ENCODE results near the gene XPNPEP2. TPM values are rescaled to one million over a fixed set of nuclear protein-coding genes. Genes with fewer than 3 reads are reported as not detected.

The XPNPEP2 gene
- total RNA-seq, 1 experiment from 2014 or later: not detected

DNA sequence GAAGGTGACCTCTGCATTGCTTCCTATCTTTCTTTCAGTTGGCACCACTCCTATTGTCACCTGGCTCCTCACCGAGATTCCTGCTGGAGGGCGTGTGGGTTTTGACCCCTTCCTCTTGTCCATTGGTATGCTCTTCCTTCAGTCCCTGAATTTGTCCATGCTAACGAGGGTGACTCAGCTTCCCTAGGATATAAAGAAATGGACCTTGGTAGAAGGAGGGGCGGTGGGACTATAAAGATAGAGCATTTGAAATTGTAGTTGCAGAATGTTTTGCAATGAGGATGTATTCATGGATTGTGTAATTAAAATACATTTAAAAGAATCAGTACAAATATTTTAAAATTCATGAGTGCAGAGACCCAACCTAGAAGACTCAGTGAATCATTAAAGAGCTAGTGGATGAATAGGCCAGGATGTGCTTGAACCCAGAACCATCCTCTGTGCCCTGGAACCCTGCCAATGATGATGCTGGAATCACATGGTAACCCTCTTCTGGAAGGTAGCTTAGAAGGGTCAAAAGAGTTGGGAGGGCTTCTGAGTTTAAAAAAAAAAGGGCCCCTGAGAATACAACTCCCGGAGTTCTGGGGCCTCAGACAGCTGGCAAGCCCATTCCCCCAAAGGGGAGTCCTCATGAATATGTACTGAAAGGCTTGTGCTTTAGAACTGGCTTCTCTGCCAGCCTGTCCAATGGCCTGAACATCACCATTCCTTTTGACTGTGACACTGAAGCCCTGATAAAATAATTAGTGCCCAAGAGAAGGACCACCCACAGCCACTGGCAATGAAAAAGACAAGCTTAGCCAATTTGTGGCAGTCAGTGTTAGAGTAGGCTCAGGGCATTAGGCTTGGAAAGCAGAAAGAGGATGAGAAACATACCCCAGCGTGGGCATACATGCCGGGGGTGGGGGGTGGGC lies 8.0 kb downstream of the XPNPEP2 start:
- Mint-ChIP-seq H3K36me3 (ENCODE audit: insufficient read depth, unreplicated experiment) (no peaks in the 10 kb centered on the region), H3K4me1 (ENCODE audit: low read depth, unreplicated experiment) (no peaks in the 10 kb centered on the region), H3K9me3 (ENCODE audit: low read depth, unreplicated experiment) (no peaks in the 10 kb centered on the region), H3K27me3 (ENCODE audit: unreplicated experiment) (peaks cover 55% of the 10 kb centered on the region), H3K27ac (ENCODE audit: unreplicated experiment) (no peak overlapping the region), H3K4me3 (ENCODE audit: low read depth, unreplicated experiment) (no peak overlapping the region)
- CTCF ChIA-PET: no interaction called here
- no peak for DNase-seq
- intact Hi-C loops (cut with micrococcal nuclease; ENCODE audit: unreplicated experiment): no loop called here
- no TSS peak for BruUV-seq (replicated peaks)
- TF ChIP-seq, protein P1, sequence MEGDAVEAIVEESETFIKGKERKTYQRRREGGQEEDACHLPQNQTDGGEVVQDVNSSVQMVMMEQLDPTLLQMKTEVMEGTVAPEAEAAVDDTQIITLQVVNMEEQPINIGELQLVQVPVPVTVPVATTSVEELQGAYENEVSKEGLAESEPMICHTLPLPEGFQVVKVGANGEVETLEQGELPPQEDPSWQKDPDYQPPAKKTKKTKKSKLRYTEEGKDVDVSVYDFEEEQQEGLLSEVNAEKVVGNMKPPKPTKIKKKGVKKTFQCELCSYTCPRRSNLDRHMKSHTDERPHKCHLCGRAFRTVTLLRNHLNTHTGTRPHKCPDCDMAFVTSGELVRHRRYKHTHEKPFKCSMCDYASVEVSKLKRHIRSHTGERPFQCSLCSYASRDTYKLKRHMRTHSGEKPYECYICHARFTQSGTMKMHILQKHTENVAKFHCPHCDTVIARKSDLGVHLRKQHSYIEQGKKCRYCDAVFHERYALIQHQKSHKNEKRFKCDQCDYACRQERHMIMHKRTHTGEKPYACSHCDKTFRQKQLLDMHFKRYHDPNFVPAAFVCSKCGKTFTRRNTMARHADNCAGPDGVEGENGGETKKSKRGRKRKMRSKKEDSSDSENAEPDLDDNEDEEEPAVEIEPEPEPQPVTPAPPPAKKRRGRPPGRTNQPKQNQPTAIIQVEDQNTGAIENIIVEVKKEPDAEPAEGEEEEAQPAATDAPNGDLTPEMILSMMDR (IDR thresholded peaks at IDR 0.05; ENCODE audit: unreplicated experiment): no peak

DNA sequence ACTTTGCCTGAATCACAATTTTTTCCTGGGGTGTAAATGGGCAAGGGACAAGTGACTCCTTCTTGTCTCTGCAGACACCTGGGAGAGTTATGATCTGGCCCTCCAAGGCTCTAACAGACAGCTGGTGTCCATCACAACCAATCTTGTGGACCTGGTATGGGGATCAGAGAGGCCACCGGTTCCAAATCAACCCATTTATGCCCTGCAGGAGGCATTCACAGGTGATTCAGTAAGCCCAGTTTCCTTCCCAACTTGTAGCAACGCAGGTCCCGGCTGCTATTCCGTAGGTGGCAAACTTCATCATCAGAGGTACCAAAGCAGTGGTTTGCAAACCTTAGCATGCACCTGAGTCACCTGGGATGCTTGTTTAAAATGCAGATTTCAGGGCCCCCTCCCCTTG lies 8.8 kb downstream of the XPNPEP2 start:
- H3K27me3 Mint-ChIP-seq (ENCODE audit: unreplicated experiment): peaks cover 55% of the 10 kb centered on the region
- no peaks in the 10 kb centered on the region for H3K4me1 Mint-ChIP-seq (ENCODE audit: low read depth, unreplicated experiment)
- CTCF ChIA-PET: no interaction called here
- no TSS peak for BruUV-seq (replicated peaks)
- DNase-seq: no peak
- intact Hi-C loops (cut with micrococcal nuclease; ENCODE audit: unreplicated experiment): no loop called here
- H3K9me3 Mint-ChIP-seq (ENCODE audit: low read depth, unreplicated experiment): no peaks in the 10 kb centered on the region
- no peak overlapping the region for H3K4me3 Mint-ChIP-seq (ENCODE audit: low read depth, unreplicated experiment)
- TF ChIP-seq, protein P1 (IDR thresholded peaks at IDR 0.05; ENCODE audit: unreplicated experiment): no peak
- H3K36me3 Mint-ChIP-seq (ENCODE audit: insufficient read depth, unreplicated experiment): no peaks in the 10 kb centered on the region
- H3K27ac Mint-ChIP-seq (ENCODE audit: unreplicated experiment): no peak overlapping the region

- intact Hi-C loops (cut with micrococcal nuclease; ENCODE audit: unreplicated experiment): no loop called here
- Mint-ChIP-seq H3K36me3 (ENCODE audit: insufficient read depth, unreplicated experiment) (no peaks in the 10 kb centered on the region), H3K4me3 (ENCODE audit: low read depth, unreplicated experiment) (no peak overlapping the region), H3K27ac (ENCODE audit: unreplicated experiment) (no peak overlapping the region), H3K4me1 (ENCODE audit: low read depth, unreplicated experiment) (no peaks in the 10 kb centered on the region), H3K9me3 (ENCODE audit: low read depth, unreplicated experiment) (no peaks in the 10 kb centered on the region), H3K27me3 (ENCODE audit: unreplicated experiment) (peaks cover 54% of the 10 kb centered on the region)
- CTCF ChIA-PET: no interaction called here
- TF ChIP-seq, protein P1 (IDR thresholded peaks at IDR 0.05; ENCODE audit: unreplicated experiment): no peak
- no peak for DNase-seq
- BruUV-seq (replicated peaks): no TSS peak
Observed at GRCh38 chrX:129748305-129748704, 9.5 kb downstream of the XPNPEP2 start.

- no peak for DNase-seq
- peaks cover 46% of the 10 kb centered on the region for H3K27me3 Mint-ChIP-seq (ENCODE audit: unreplicated experiment)
- TF ChIP-seq, protein P1 (IDR thresholded peaks at IDR 0.05; ENCODE audit: unreplicated experiment): no peak
- intact Hi-C loops (cut with micrococcal nuclease; ENCODE audit: unreplicated experiment): no loop called here
- no peak overlapping the region for H3K27ac Mint-ChIP-seq (ENCODE audit: unreplicated experiment)
- CTCF ChIA-PET: no interaction called here
- no TSS peak for BruUV-seq (replicated peaks)
- H3K36me3 Mint-ChIP-seq (ENCODE audit: insufficient read depth, unreplicated experiment): no peaks in the 10 kb centered on the region
- no peaks in the 10 kb centered on the region for H3K4me1 Mint-ChIP-seq (ENCODE audit: low read depth, unreplicated experiment)
- no peak overlapping the region for H3K4me3 Mint-ChIP-seq (ENCODE audit: low read depth, unreplicated experiment)
- no peaks in the 10 kb centered on the region for H3K9me3 Mint-ChIP-seq (ENCODE audit: low read depth, unreplicated experiment)
Observed at GRCh38 chrX:129749069-129749468, 10.3 kb downstream of the XPNPEP2 start.
